Sigmoid colon (tissue), 3 donors: Measurements from ENCODE around the gene POLRMT.

ENCODE experiments used
- POLR2A ChIP-seq, 2 donors: fragments of 450-650 bp; IDR thresholded peaks; one replicate each; pipeline ENCODE4 v1.6.1; 2016; ENCODE audit warnings: antibody characterized with exemption in 2 of 2, mild to moderate bottlenecking in 2 of 2, moderate library complexity in 2 of 2
- TF ChIP-seq, protein P1 (sequence below), 4 experiments: fragments of 450-650 bp in 3 of 4; fragments of 200-600 bp in 1 of 4; IDR thresholded peaks; one replicate each; pipeline ENCODE4 v1.5.1; 2016 to 2019; ENCODE audit warnings: antibody characterized with exemption in 4 of 4, mild to moderate bottlenecking in 3 of 4, moderate library complexity in 2 of 4

DNA sequence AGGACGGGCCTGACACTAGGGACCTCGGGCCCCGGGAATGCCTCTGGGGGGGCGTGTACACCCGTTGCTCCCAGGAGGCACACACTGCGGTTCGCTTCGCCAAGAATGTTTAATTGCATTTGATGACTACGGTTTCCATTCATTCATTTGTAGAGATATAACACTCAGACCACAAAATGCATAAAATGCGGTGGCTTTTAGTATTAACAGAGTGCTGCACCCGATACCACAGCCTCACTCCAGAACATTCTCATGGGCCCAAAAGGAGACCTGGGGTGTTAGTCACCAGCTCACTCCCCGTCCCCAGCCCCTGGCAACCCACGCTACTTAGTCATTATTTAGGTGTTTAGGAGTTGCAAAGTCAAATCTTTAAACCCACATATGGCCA, 21.9 kb downstream of the POLRMT start:
- TF ChIP-seq POLR2A (IDR thresholded peaks at IDR 0.05): no peak
- TF ChIP-seq, protein P1, sequence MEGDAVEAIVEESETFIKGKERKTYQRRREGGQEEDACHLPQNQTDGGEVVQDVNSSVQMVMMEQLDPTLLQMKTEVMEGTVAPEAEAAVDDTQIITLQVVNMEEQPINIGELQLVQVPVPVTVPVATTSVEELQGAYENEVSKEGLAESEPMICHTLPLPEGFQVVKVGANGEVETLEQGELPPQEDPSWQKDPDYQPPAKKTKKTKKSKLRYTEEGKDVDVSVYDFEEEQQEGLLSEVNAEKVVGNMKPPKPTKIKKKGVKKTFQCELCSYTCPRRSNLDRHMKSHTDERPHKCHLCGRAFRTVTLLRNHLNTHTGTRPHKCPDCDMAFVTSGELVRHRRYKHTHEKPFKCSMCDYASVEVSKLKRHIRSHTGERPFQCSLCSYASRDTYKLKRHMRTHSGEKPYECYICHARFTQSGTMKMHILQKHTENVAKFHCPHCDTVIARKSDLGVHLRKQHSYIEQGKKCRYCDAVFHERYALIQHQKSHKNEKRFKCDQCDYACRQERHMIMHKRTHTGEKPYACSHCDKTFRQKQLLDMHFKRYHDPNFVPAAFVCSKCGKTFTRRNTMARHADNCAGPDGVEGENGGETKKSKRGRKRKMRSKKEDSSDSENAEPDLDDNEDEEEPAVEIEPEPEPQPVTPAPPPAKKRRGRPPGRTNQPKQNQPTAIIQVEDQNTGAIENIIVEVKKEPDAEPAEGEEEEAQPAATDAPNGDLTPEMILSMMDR (IDR thresholded peaks at IDR 0.05): no peak
